ENCODE results near the gene CLCN1. TPM values are rescaled to one million over a fixed set of nuclear protein-coding genes. Genes with fewer than 3 reads are reported as not detected.
A peak's percentile ranks its signal among the peaks of the same experiment; 100 is the strongest.

CLCN1 gene
- total and polyA plus RNA-seq, 4 donors = not detected

DNA sequence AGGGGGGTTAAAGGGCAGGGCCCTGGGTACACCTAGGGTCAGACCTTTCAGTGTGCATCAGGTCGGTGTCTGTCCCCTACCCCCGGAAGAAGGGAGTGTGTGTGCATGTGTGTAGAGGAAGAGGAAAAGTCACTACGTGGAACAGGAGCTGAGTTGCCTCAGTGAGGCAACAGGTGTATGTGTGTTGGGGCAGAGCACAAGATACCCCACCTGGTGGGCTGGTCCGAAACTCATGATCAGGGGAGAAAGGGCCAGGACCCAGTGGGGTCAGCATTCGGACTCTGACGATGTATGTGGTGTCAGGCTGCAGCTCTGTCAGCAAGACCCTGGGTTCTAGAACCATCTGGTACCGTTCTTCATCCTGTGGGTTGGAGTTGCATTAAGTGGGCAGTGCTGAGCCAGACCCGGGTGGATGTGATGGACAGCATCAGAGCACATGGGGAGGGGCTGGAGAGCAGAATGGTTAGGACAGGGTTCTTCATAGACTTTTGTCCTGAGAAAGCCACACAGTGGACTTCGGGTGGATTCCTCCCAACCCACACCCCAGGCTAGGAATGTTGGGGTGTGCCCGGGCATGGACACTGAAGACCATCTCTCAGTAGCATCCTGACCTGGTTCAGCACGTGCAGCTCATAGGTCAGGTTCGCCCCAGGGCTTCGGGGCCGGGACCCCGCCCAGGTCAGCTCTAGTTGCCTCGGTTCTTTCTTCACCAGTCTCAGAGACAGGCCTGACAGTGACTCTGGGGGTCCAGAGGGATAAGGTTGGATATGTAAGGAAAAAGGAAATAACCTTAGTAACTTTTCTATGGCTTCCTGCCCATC lies 82.0 kb downstream of the CLCN1 start:
- no peaks in the 10 kb centered on the region for H3K9me3 ChIP-seq (ENCODE audit: control insufficient read depth, low read length)
- 93 to 94% methylated on average over 16 of the region's 16 CpGs for WGBS, 2 donors
- H3K27me3 ChIP-seq (ENCODE audit: control insufficient read depth in 1 of 2, insufficient read depth in 2 of 2, low read length in 1 of 2) = no peaks in the 10 kb centered on the region
- H3K27ac ChIP-seq (ENCODE audit: low read depth in 1 of 2, low read length in 2 of 2) = no peak overlapping the region
- H3K4me1 ChIP-seq (ENCODE audit: control insufficient read depth in 1 of 2, insufficient read depth in 2 of 2, low read length in 2 of 2) = no peaks in the 10 kb centered on the region
- no peaks in the 10 kb centered on the region for H3K36me3 ChIP-seq (ENCODE audit: control insufficient read depth in 1 of 2, insufficient read depth in 2 of 2, low read length in 1 of 2)
- intact Hi-C loops (cut with DNase I) = no loop called here
- no peak for ATAC-seq (ENCODE audit: low FRiP score)
- no peak for DNase-seq
- no peak overlapping the region for H3K4me3 ChIP-seq (ENCODE audit: low read length in 2 of 2)

DNA sequence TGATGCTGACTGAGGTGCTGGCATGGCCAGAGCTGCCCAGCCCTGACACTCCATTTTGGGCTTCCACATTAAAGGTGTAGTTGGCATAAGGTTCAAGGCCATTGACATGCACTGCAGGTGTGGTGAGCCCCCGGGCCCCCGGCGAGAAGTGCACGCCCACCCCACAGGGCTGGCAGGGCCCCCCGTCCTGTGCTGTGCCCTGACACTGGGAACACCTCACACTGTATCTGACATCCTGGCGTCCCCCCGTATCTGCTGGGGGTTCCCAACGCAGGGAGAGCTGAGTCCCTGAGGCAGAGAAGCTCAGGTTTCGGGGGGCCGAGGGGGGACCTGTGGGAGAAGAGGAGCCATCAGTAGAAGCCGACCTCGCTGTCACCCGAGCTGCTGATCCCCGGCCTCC lies 82.7 kb downstream of the CLCN1 start:
- WGBS, 2 donors = 97% methylated on average over 14 of the region's 14 CpGs
- Histone ChIP-seq H3K9me3 (ENCODE audit: control insufficient read depth, low read length) (no peaks in the 10 kb centered on the region), H3K27ac (ENCODE audit: low read depth in 1 of 2, low read length in 2 of 2) (no peak overlapping the region), H3K27me3 (ENCODE audit: control insufficient read depth in 1 of 2, insufficient read depth in 2 of 2, low read length in 1 of 2) (no peaks in the 10 kb centered on the region), H3K4me3 (ENCODE audit: low read length in 2 of 2) (no peak overlapping the region), H3K4me1 (ENCODE audit: control insufficient read depth in 1 of 2, insufficient read depth in 2 of 2, low read length in 2 of 2) (no peaks in the 10 kb centered on the region), H3K36me3 (ENCODE audit: control insufficient read depth in 1 of 2, insufficient read depth in 2 of 2, low read length in 1 of 2) (no peaks in the 10 kb centered on the region)
- intact Hi-C loops (cut with DNase I) = no loop called here
- DNase-seq (peak in 1 of 2 donors; percentile 73), ATAC-seq (ENCODE audit: low FRiP score) (no peak)

DNA sequence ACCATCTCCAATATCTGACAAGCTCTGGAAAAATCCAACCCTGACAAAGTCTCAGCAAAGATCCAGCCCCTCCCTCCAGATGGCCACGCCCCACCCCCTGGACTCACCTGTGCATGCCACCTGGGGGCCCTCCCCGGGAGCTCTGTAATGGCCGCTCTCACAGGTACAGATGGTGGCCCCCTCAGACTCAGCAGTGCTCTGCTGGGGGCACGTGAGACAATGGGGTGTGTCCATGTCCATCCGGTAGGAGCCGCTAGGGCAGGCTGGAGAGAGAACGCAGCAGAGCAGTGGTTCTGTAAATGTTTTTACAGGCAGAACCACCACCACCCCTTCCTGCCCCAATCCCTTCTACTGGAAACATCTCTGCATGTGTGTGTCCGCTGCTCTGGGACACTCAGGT lies 83.2 kb downstream of the CLCN1 start:
- ATAC-seq (ENCODE audit: low FRiP score) = no peak
- intact Hi-C loops (cut with DNase I) = no loop called here

DNA sequence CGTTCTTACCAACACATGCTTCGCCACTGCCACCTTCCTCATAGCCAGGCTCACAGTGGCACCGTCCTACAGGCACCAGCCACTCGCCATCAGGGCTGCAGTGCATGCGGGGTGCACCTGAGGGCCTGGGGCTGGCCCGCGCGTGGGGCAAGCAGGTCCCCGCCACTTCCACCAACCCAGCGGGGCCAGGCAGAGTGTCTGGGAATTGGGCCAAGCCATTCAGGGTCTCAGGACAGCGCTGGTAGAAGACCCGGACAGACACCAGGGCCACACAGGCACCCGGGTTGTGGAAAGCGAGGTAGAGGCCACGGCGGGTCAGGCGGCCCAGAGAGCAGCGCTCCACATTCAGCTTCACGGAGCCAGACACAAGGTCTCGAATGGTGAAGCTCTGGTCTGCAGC lies 83.7 kb downstream of the CLCN1 start:
- Histone ChIP-seq H3K4me3 (ENCODE audit: low read length in 2 of 2) (no peak overlapping the region), H3K27me3 (ENCODE audit: control insufficient read depth in 1 of 2, insufficient read depth in 2 of 2, low read length in 1 of 2) (no peaks in the 10 kb centered on the region), H3K27ac (ENCODE audit: low read depth in 1 of 2, low read length in 2 of 2) (no peak overlapping the region), H3K36me3 (ENCODE audit: control insufficient read depth in 1 of 2, insufficient read depth in 2 of 2, low read length in 1 of 2) (no peaks in the 10 kb centered on the region), H3K9me3 (ENCODE audit: control insufficient read depth, low read length) (no peaks in the 10 kb centered on the region), H3K4me1 (ENCODE audit: control insufficient read depth in 1 of 2, insufficient read depth in 2 of 2, low read length in 2 of 2) (no peaks in the 10 kb centered on the region)
- ATAC-seq (ENCODE audit: low FRiP score) (no peak), DNase-seq (peak in 1 of 2 donors; percentile 70)
- 94 to 96% methylated on average over 20 of the region's 20 CpGs for WGBS, 2 donors
- intact Hi-C loops (cut with DNase I) = no loop called here

More for the DNA sequence above, 83.2 kb downstream of the CLCN1 start:
- DNase-seq = peak in 1 of 2 donors; percentile 73
- no peaks in the 10 kb centered on the region for H3K27me3 ChIP-seq (ENCODE audit: control insufficient read depth in 1 of 2, insufficient read depth in 2 of 2, low read length in 1 of 2)
- no peaks in the 10 kb centered on the region for H3K4me1 ChIP-seq (ENCODE audit: control insufficient read depth in 1 of 2, insufficient read depth in 2 of 2, low read length in 2 of 2)
- H3K4me3 ChIP-seq (ENCODE audit: low read length in 2 of 2) = no peak overlapping the region
- no peaks in the 10 kb centered on the region for H3K9me3 ChIP-seq (ENCODE audit: control insufficient read depth, low read length)
- H3K36me3 ChIP-seq (ENCODE audit: control insufficient read depth in 1 of 2, insufficient read depth in 2 of 2, low read length in 1 of 2) = no peaks in the 10 kb centered on the region
- H3K27ac ChIP-seq (ENCODE audit: low read depth in 1 of 2, low read length in 2 of 2) = no peak overlapping the region
- 92 to 96% methylated on average over 8 of the region's 8 CpGs for WGBS, 2 donors

DNA sequence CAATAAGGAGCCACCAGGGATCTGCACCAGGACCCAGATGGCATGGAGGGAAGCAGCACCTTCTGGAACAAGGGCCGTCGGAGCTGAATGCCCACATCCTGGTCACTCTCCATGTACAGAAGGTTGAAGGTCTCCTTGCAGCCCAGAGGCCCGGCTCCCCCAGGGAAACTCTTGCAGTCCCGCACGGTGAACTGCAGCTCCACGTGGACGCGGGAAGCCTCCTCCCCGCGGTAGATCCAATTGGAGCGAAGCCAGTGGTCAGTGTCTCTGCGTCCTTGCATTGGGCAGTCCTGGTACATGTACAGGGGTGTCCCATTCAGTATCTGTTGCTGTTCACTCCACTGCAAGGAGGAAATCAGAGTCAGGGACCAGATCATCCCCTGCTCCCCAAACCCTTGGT lies 85.4 kb downstream of the CLCN1 start:
- DNase-seq (peak in 1 of 2 donors; percentile 73), ATAC-seq (ENCODE audit: low FRiP score) (no peak)
- H3K4me1 ChIP-seq (ENCODE audit: control insufficient read depth in 1 of 2, insufficient read depth in 2 of 2, low read length in 2 of 2) = no peaks in the 10 kb centered on the region
- intact Hi-C loops (cut with DNase I) = no loop called here
- H3K36me3 ChIP-seq (ENCODE audit: control insufficient read depth in 1 of 2, insufficient read depth in 2 of 2, low read length in 1 of 2) = no peaks in the 10 kb centered on the region
- no peak overlapping the region for H3K27ac ChIP-seq (ENCODE audit: low read depth in 1 of 2, low read length in 2 of 2)
- no peaks in the 10 kb centered on the region for H3K27me3 ChIP-seq (ENCODE audit: control insufficient read depth in 1 of 2, insufficient read depth in 2 of 2, low read length in 1 of 2)
- H3K4me3 ChIP-seq (ENCODE audit: low read length in 2 of 2) = no peak overlapping the region
- no peaks in the 10 kb centered on the region for H3K9me3 ChIP-seq (ENCODE audit: control insufficient read depth, low read length)
- whole genome bisulfite sequencing, 2 donors = 91 to 92% methylated on average over 12 of the region's 12 CpGs

Small RNA genes within 50 kb of the gene (microRNA-seq; reads per million reads assigned to microRNA genes)
- gene MIR6892 = 0.99 to 4.2 reads per million in 2 donors

Other genes with a start within 250 kb of the CLCN1 start
- not detected for gene PIP, start 184.0 kb upstream of the CLCN1 start, total RNA-seq
- not detected for gene PIP, start 184.0 kb upstream of the CLCN1 start, polyA plus RNA-seq
- gene TAS2R39, start 132.7 kb upstream of the CLCN1 start, total RNA-seq = not detected
- not detected for gene TAS2R39, start 132.7 kb upstream of the CLCN1 start, polyA plus RNA-seq
- not detected for gene TAS2R40, start 94.1 kb upstream of the CLCN1 start, total RNA-seq
- not detected for gene TAS2R40, start 94.1 kb upstream of the CLCN1 start, polyA plus RNA-seq
- gene GSTK1, start 52.7 kb upstream of the CLCN1 start, total RNA-seq = 100 to 1,000 TPM in 1 of 2 donors, 10 to 100 TPM in 1; 75.6 to 123 TPM
- gene GSTK1, start 52.7 kb upstream of the CLCN1 start, polyA plus RNA-seq = 100 to 1,000 TPM in 1 of 2 donors, 10 to 100 TPM in 1; 99.5 to 172 TPM
- 1 to 10 TPM in 1 of 2 donors, under 1 TPM in 1; 0.32 to 1.2 TPM for gene TMEM139, start 31.2 kb upstream of the CLCN1 start, total RNA-seq
- gene TMEM139, start 31.2 kb upstream of the CLCN1 start, polyA plus RNA-seq = 10 to 100 TPM in 1 of 2 donors, under 1 TPM in 1; 0.10 to 17.3 TPM
- gene CASP2, start 27.8 kb upstream of the CLCN1 start, total RNA-seq = 10 to 100 TPM; 21.7 to 23.9 TPM
- gene CASP2, start 27.8 kb upstream of the CLCN1 start, polyA plus RNA-seq = 1 to 10 TPM; 2.6 to 5.9 TPM
- gene FAM131B, start 46.6 kb downstream of the CLCN1 start, total RNA-seq = 1 to 10 TPM; 2.8 to 3.8 TPM
- gene FAM131B, start 46.6 kb downstream of the CLCN1 start, polyA plus RNA-seq = 1 to 10 TPM in 1 of 2 donors, under 1 TPM in 1; 0.41 to 1.0 TPM
- gene ZYX, start 65.2 kb downstream of the CLCN1 start, total RNA-seq = 100 to 1,000 TPM; 307 to 499 TPM
- gene ZYX, start 65.2 kb downstream of the CLCN1 start, polyA plus RNA-seq = 100 to 1,000 TPM; 131 to 305 TPM
- gene EPHA1, start 92.7 kb downstream of the CLCN1 start, total RNA-seq = under 1 TPM; 0.21 to 0.45 TPM
- gene EPHA1, start 92.7 kb downstream of the CLCN1 start, polyA plus RNA-seq = 1 to 10 TPM in 1 of 2 donors, under 1 TPM in 1; 0.20 to 1.9 TPM
- 1 to 10 TPM; 1.2 to 2.7 TPM for gene TAS2R60, start 127.3 kb downstream of the CLCN1 start, total RNA-seq
- not detected for gene TAS2R60, start 127.3 kb downstream of the CLCN1 start, polyA plus RNA-seq
- 1 to 10 TPM in 1 of 2 donors, under 1 TPM in 1; 0.69 to 1.0 TPM for gene TAS2R41, start 161.8 kb downstream of the CLCN1 start, total RNA-seq
- gene TAS2R41, start 161.8 kb downstream of the CLCN1 start, polyA plus RNA-seq = not detected

Measured in aorta (tissue), 5 donors.